Measurements from ENCODE around the gene WWOX. TPM values are rescaled to one million over a fixed set of nuclear protein-coding genes. Genes with fewer than 3 reads are reported as not detected.

The WWOX gene
- total RNA-seq, 1 experiment from 2014 or later = 15.6 TPM

DNA sequence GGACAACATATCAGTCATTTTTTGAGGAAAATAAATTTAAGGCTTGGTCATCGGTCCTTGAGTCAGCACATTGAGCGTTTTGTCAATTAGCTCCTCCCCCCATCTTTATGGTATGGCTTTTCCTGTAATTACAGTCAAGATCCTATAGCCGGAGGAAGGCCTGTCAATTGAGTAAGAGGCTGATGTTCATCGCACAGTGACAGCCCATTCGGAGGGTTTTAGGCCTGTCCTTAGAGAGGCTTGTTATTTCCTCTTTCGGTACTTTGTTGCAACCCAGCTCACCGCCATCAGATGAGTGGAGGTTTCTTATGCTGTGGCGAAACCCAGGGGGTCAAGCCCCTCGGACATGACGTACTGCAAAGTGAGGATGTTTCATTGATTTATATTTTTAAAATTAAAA, 395.2 kb downstream of the WWOX start:
- H3T11ph ChIP-seq (ENCODE audit: low read length) = no peak overlapping the region
- 0 out of 2 replicates have a peak, but pooled peaks cover 2% of the 10 kb centered on the region for H3K4me1 ChIP-seq (ENCODE audit: insufficient read depth, low read length)
- no peak overlapping the region for H3K23ac ChIP-seq (ENCODE audit: insufficient read length, low read depth, low read length)
- no peak overlapping the region for H3K4ac ChIP-seq (ENCODE audit: low read depth, low read length)
- H4K91ac ChIP-seq (ENCODE audit: insufficient read length, low read depth, low read length) = no peak overlapping the region
- H3K79me1 ChIP-seq (ENCODE audit: insufficient read depth, low read depth, low read length, poor library complexity, severe bottlenecking) = no peaks in the 10 kb centered on the region
- WGBS (ENCODE audit: extremely low coverage, insufficient read length, low lambda C conversion rate) = no CpG with 5 or more reads among the region's 10 CpGs
- no peak overlapping the region for H2BK12ac ChIP-seq (ENCODE audit: insufficient read length, low read depth, low read length)
- H3K23me2 ChIP-seq (ENCODE audit: insufficient read length, low read depth, low read length, poor library complexity, severe bottlenecking) = no peaks in the 10 kb centered on the region
- H2BK120ac ChIP-seq (ENCODE audit: low read depth, low read length, poor library complexity, severe bottlenecking) = no peak overlapping the region
- H3K9ac ChIP-seq (ENCODE audit: extremely low read depth, insufficient read length, low read length) = no peak overlapping the region
- no peak overlapping the region for H3K14ac ChIP-seq (ENCODE audit: insufficient read depth, low read length)
- H4K20me1 ChIP-seq (ENCODE audit: control insufficient read depth, insufficient read depth, insufficient read length) = no peaks in the 10 kb centered on the region
- no peak overlapping the region for H3K4me2 ChIP-seq (ENCODE audit: insufficient read depth, insufficient read length, low read length)
- no peak overlapping the region for H4K5ac ChIP-seq (ENCODE audit: insufficient read length, low read depth, low read length)
- H2BK20ac ChIP-seq (ENCODE audit: low read depth, low read length, poor library complexity, severe bottlenecking) = no peak overlapping the region
- H3K79me2 ChIP-seq (ENCODE audit: insufficient read depth, low read length) = no peaks in the 10 kb centered on the region
- H2BK15ac ChIP-seq (ENCODE audit: low read depth, low read length) = no peak overlapping the region
- H3K27me3 ChIP-seq (ENCODE audit: insufficient read depth, low read length) = no peaks in the 10 kb centered on the region
- H3K9me3 Mint-ChIP-seq = no peaks in the 10 kb centered on the region
- no peak for DNase-seq
- no peak overlapping the region for H4K8ac ChIP-seq (replicated peaks; ENCODE audit: insufficient read length, low read depth, low read length)
- no peaks in the 10 kb centered on the region; a peak in 1 of 7 replicates for H3K36me3 Mint-ChIP-seq (ENCODE audit: insufficient read depth in 1 of 3, low read depth in 3 of 3)
- H2AK5ac ChIP-seq (ENCODE audit: insufficient read length, low read length) = no peak overlapping the region
- no peak overlapping the region for H3K18ac ChIP-seq (ENCODE audit: insufficient read length, low read depth, low read length)
- H3K27me3 Mint-ChIP-seq (ENCODE audit: low read depth) = no peaks in the 10 kb centered on the region
- no peak overlapping the region for H3K27ac Mint-ChIP-seq
- H3K27ac ChIP-seq (ENCODE audit: insufficient read length, low read depth, low read length) = no peak overlapping the region
- no peak overlapping the region for H2AFZ ChIP-seq (ENCODE audit: low read length)
- H3K4me3 Mint-ChIP-seq = no peak overlapping the region
- TF ChIP-seq, protein P1, sequence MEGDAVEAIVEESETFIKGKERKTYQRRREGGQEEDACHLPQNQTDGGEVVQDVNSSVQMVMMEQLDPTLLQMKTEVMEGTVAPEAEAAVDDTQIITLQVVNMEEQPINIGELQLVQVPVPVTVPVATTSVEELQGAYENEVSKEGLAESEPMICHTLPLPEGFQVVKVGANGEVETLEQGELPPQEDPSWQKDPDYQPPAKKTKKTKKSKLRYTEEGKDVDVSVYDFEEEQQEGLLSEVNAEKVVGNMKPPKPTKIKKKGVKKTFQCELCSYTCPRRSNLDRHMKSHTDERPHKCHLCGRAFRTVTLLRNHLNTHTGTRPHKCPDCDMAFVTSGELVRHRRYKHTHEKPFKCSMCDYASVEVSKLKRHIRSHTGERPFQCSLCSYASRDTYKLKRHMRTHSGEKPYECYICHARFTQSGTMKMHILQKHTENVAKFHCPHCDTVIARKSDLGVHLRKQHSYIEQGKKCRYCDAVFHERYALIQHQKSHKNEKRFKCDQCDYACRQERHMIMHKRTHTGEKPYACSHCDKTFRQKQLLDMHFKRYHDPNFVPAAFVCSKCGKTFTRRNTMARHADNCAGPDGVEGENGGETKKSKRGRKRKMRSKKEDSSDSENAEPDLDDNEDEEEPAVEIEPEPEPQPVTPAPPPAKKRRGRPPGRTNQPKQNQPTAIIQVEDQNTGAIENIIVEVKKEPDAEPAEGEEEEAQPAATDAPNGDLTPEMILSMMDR (conservative IDR thresholded peaks at IDR 0.05) = no peak
- H3K4me1 Mint-ChIP-seq = peaks cover 10 to 16% of the 10 kb centered on the region in 2 experiments
- H3K9me3 ChIP-seq (ENCODE audit: control insufficient read depth, low read depth, low read length) = no peaks in the 10 kb centered on the region
- no peak overlapping the region for H2BK5ac ChIP-seq (ENCODE audit: insufficient read length, low read length)
- no peak overlapping the region for H3K56ac ChIP-seq (ENCODE audit: insufficient read length, low read depth, low read length)
